ENCODE results near the gene SRPK2. TPM values are rescaled to one million over a fixed set of nuclear protein-coding genes. Genes with fewer than 3 reads are reported as not detected.

Gene SRPK2
- total RNA-seq, 1 donor from 2014 or later, result 47.1 TPM

- no peaks in the 10 kb centered on the region for H3K27me3 ChIP-seq
- no peak overlapping the region for H3K4me3 ChIP-seq
- peaks cover 10% of the 10 kb centered on the region for H3K4me1 ChIP-seq
- H3K36me3 ChIP-seq, result no peaks in the 10 kb centered on the region
- no peak for DNase-seq (ENCODE audit: extremely low spot score in 2 of 2)
- no peak overlapping the region for H3K27ac ChIP-seq
- intact Hi-C loops (cut with DNase I), result no loop called here
- TF ChIP-seq POLR2A (IDR thresholded peaks at IDR 0.05), result no peak
- TF ChIP-seq POLR2AphosphoS5 (IDR thresholded peaks at IDR 0.05; ENCODE audit: insufficient read depth in 1 of 2, low read depth in 1 of 2), result no peak
- no peak for TF ChIP-seq CTCF (IDR thresholded peaks at IDR 0.05)
- H3K9me3 ChIP-seq, result no peaks in the 10 kb centered on the region
Observed at GRCh38 chr7:105209870-105210269, 178.9 kb downstream of the SRPK2 start.

DNA sequence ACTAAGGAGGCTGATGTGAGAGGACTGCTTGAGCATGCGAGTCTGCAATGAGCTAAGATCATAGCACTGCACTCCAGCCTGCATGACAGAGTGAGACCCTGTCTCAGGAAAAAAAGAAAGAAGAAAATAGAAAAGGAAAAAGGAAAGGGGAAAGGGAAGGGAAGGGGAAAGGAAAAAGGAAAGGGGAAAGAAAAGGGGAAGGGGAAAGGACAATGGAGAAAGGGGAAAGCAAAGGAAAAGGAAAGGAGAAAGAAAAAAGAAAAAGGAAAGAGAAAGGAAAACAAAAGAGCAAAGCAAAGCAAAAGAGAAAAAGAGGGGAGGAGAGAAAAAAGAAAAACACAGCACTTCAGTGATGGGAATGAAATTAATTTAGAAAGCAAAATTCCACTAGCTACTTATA lies 179.3 kb downstream of the SRPK2 start:
- Histone ChIP-seq H3K4me3 (no peak overlapping the region), H3K9me3 (no peaks in the 10 kb centered on the region), H3K27me3 (no peaks in the 10 kb centered on the region), H3K4me1 (peaks cover 10% of the 10 kb centered on the region), H3K36me3 (no peaks in the 10 kb centered on the region), H3K27ac (no peak overlapping the region)
- no peak for DNase-seq (ENCODE audit: extremely low spot score in 2 of 2)
- TF ChIP-seq POLR2AphosphoS5 (IDR thresholded peaks at IDR 0.05; ENCODE audit: insufficient read depth in 1 of 2, low read depth in 1 of 2) (no peak), CTCF (IDR thresholded peaks at IDR 0.05) (no peak), POLR2A (IDR thresholded peaks at IDR 0.05) (no peak)
- intact Hi-C loops (cut with DNase I), result no loop called here

- no peak for DNase-seq (ENCODE audit: extremely low spot score in 2 of 2)
- intact Hi-C loops (cut with DNase I), result no loop called here
- Histone ChIP-seq H3K4me1 (peaks cover 10% of the 10 kb centered on the region), H3K4me3 (no peak overlapping the region), H3K27me3 (no peaks in the 10 kb centered on the region), H3K36me3 (peaks cover 0 to 5% of the 10 kb centered on the region in 2 donors), H3K9me3 (no peaks in the 10 kb centered on the region), H3K27ac (no peak overlapping the region)
- TF ChIP-seq CTCF (IDR thresholded peaks at IDR 0.05) (no peak), POLR2A (IDR thresholded peaks at IDR 0.05) (no peak), POLR2AphosphoS5 (IDR thresholded peaks at IDR 0.05; ENCODE audit: insufficient read depth in 1 of 2, low read depth in 1 of 2) (no peak)
Observed at GRCh38 chr7:105206985-105207384, 181.7 kb downstream of the SRPK2 start.

DNA sequence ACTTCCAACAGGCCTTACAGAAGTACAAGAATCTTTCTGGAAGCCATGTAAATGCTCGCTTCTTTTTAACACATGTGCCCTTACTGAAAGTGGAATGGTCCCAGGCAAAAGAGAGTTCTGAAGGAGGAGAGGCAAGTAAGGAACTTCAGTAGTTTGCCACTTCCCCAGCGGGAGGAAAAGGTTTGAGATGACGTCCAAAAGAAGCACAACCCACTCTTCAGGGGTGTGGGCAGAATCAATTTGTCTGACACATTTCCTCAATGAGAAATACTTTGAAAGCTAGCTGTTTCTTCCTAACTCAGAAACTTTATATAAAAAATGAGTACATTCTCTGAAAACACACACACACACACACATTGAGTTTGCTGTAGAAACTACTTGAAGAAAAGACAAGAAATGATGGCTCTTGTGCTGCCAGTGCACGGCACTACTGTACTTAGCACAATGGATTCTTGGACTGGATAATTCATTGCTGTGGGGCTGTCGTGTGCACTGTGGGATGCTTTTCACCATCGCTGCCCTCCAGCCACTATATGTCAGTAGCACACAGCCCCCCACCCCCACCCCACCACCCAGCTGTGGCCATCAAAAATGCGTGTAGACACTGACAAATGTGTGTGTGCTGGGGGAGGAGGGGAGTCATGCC lies 183.0 kb downstream of the SRPK2 start:
- intact Hi-C loops (cut with DNase I), result no loop called here
- Histone ChIP-seq H3K4me1 (peaks cover 10% of the 10 kb centered on the region), H3K27ac (no peak overlapping the region), H3K36me3 (peaks cover 0 to 5% of the 10 kb centered on the region in 2 donors), H3K27me3 (no peaks in the 10 kb centered on the region), H3K4me3 (no peak overlapping the region), H3K9me3 (no peaks in the 10 kb centered on the region)
- DNase-seq (ENCODE audit: extremely low spot score in 2 of 2), result no peak
- TF ChIP-seq POLR2A (IDR thresholded peaks at IDR 0.05) (no peak), POLR2AphosphoS5 (IDR thresholded peaks at IDR 0.05; ENCODE audit: insufficient read depth in 1 of 2, low read depth in 1 of 2) (no peak), CTCF (IDR thresholded peaks at IDR 0.05) (no peak)

- no peak for TF ChIP-seq CTCF (IDR thresholded peaks at IDR 0.05)
- no peak for TF ChIP-seq POLR2AphosphoS5 (IDR thresholded peaks at IDR 0.05; ENCODE audit: insufficient read depth in 1 of 2, low read depth in 1 of 2)
- TF ChIP-seq POLR2A (IDR thresholded peaks at IDR 0.05), result no peak
- H3K9me3 ChIP-seq, result no peaks in the 10 kb centered on the region
- no peak overlapping the region for H3K4me3 ChIP-seq
- no peaks in the 10 kb centered on the region for H3K27me3 ChIP-seq
- DNase-seq (ENCODE audit: extremely low spot score in 2 of 2), result no peak
- peaks cover 10% of the 10 kb centered on the region for H3K4me1 ChIP-seq
- H3K36me3 ChIP-seq, result peaks cover 0 to 5% of the 10 kb centered on the region in 2 donors
- intact Hi-C loops (cut with DNase I), result no loop called here
- no peak overlapping the region for H3K27ac ChIP-seq
Observed at GRCh38 chr7:105204953-105205352, 183.8 kb downstream of the SRPK2 start.
